HEK293T (cell line): ENCODE measurements around the gene PLEK2.

Experiments used
- ARNT ChIP-seq: fragments of 450-650 bp; IDR thresholded peaks from 2 replicates; pipeline ENCODE4 v1.6.1; 2017; ENCODE audit warnings: mild to moderate bottlenecking
- ELF4 ChIP-seq: fragments of 450-650 bp; IDR thresholded peaks from 2 replicates; pipeline ENCODE4 v1.6.1; 2017; ENCODE audit warnings: antibody characterized with exemption
- FOXK2 ChIP-seq: fragments of 450-650 bp; IDR thresholded peaks from 2 replicates; pipeline ENCODE4 v1.6.1; 2016; ENCODE audit warnings: mild to moderate bottlenecking
- HDGF ChIP-seq: fragments of 450-650 bp; IDR thresholded peaks from 2 replicates; pipeline ENCODE4 v1.6.1; 2017; ENCODE audit warnings: antibody characterized with exemption, borderline replicate concordance
- TARDBP ChIP-seq: fragments of 450-650 bp; IDR thresholded peaks from 2 replicates; pipeline ENCODE4 v1.6.1; 2016

DNA sequence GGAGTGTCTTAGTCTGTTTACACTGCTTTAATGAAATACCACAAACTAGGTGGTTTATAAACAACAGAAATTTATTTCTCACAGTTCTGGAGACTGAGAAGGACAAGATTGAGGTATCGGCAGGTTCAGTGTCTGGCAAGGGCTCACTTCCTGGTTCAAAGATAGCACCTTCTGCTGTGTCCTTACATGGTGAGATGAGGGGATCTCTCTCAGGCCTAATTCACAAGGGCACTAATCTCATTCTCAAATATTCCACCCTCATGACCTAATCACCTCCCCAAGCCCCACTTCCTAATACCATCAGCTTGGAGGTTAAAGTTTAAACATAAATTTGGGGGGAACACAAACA, 35.0 kb upstream of the PLEK2 start:
- no peak for TF ChIP-seq ELF4
- TF ChIP-seq ARNT = no peak
- TF ChIP-seq TARDBP = no peak
- TF ChIP-seq HDGF = no peak
- TF ChIP-seq FOXK2 = no peak
